ENCODE data around the gene HELZ. TPM values are rescaled to one million over a fixed set of nuclear protein-coding genes. Genes with fewer than 3 reads are reported as not detected.

Gene HELZ
- total and polyA plus RNA-seq, 2 donors (not counting 3 experiments of a cell fraction or from before 2014, with no cell fraction given) = 8.0 to 47.3 TPM

- intact Hi-C loops (cut with micrococcal nuclease) = no loop called here
- no peak for DNase-seq (ENCODE audit: low read depth, low spot score)
- CTCF ChIA-PET = no interaction called here
Measured at GRCh38 chr17:67225316-67225715, 19.7 kb downstream of the HELZ start.

More at GRCh38 chr17:67225316-67225715, 19.7 kb downstream of the HELZ start:
- Histone ChIP-seq H3K9ac (replicated peaks; ENCODE audit: extremely low read depth, insufficient read depth, low read length) (no peak overlapping the region), H3K9me3 (replicated peaks; ENCODE audit: control insufficient read depth, insufficient read depth, low read length) (no peaks in the 10 kb centered on the region), H2AFZ (ENCODE audit: low read depth, low read length) (no peak overlapping the region), H3K4me1 (ENCODE audit: control insufficient read depth, extremely low read depth, insufficient read depth, low read length) (peaks cover 3% of the 10 kb centered on the region), H3K4me3 (replicated peaks in 1 of 3; ENCODE audit: insufficient read depth in 1 of 3, low read depth in 1 of 3, low read length in 3 of 3) (no peak overlapping the region), H4K20me1 (replicated peaks; ENCODE audit: control insufficient read depth, extremely low read depth, insufficient read depth, low read length) (peaks cover 4% of the 10 kb centered on the region), H3K79me2 (ENCODE audit: control insufficient read depth, insufficient read depth, low read length) (peaks cover 61% of the 10 kb centered on the region), H3K36me3 (ENCODE audit: control insufficient read depth in 2 of 2, extremely low read depth in 1 of 2, insufficient read depth in 2 of 2, low read length in 2 of 2) (peaks cover 2% of the 10 kb centered on the region in 2 experiments), H3K27me3 (ENCODE audit: control insufficient read depth in 2 of 2, insufficient read depth in 2 of 2, low read length in 2 of 2) (no peaks in the 10 kb centered on the region), H3K9me1 (replicated peaks; ENCODE audit: control insufficient read depth, extremely low read depth, insufficient read depth, low read length) (no peaks in the 10 kb centered on the region), H3K27ac (ENCODE audit: insufficient read depth, low read depth, low read length) (no peak overlapping the region), H3K4me2 (ENCODE audit: insufficient read depth, low read length) (no peak overlapping the region)
- POLR2A ChIA-PET = no interaction called here
- dilution Hi-C loops (cut with MboI; ENCODE audit: extremely low pct_ligation_motif_present, low sequenced_read_pairs) = no loop called here
- no TSS peak for BruUV-seq (replicated peaks)
- no peak for FAIRE-seq
- no peak for TF ChIP-seq GATA2 (IDR thresholded peaks at IDR 0.05; ENCODE audit: insufficient read depth, insufficient read length, low read depth, low read length)
- no peak for TF ChIP-seq MAX (IDR thresholded peaks at IDR 0.05; ENCODE audit: insufficient read depth, insufficient read length)
- TF ChIP-seq FOS (IDR thresholded peaks at IDR 0.05; ENCODE audit: borderline replicate concordance, insufficient read depth, low read length) = no peak
- no peak for TF ChIP-seq JUN (IDR thresholded peaks at IDR 0.05; ENCODE audit: borderline replicate concordance, insufficient read depth, insufficient read length, low read depth)
- TF ChIP-seq POLR2AphosphoS5 (IDR thresholded peaks at IDR 0.05; ENCODE audit: insufficient read depth, low read depth, low read length) = no peak
- TF ChIP-seq CTCF (IDR thresholded peaks at IDR 0.05; ENCODE audit: extremely low read depth in 1 of 2, insufficient read depth in 1 of 2, low read depth in 1 of 2, low read length in 2 of 2) = no peak
- no peak for TF ChIP-seq EZH2 (IDR thresholded peaks at IDR 0.05; ENCODE audit: borderline replicate concordance, low read depth, low read length, severe bottlenecking)
- TF ChIP-seq MYC (IDR thresholded peaks at IDR 0.05; ENCODE audit: low read depth, low read length) = no peak
- no peak for TF ChIP-seq POLR2A (IDR thresholded peaks at IDR 0.05; ENCODE audit: low read depth, low read length)
